ENCODE measurements around the gene TTC9. TPM values are rescaled to one million over a fixed set of nuclear protein-coding genes. Genes with fewer than 3 reads are reported as not detected.
A peak's percentile ranks its signal among the peaks of the same experiment; 100 is the strongest.

The TTC9 gene
- total RNA-seq (2014; rRNA removed; shearing (Covaris generic)), result 0.05 and 0.08 TPM in 2 replicates
- 0.01 and 0.04 TPM in 2 replicates for polyA plus RNA-seq (2015; cell fraction: cytosol; rRNA removed)
- polyA plus RNA-seq (2015; cell fraction: nucleus; rRNA removed), result not detected in 2 replicates

DNA sequence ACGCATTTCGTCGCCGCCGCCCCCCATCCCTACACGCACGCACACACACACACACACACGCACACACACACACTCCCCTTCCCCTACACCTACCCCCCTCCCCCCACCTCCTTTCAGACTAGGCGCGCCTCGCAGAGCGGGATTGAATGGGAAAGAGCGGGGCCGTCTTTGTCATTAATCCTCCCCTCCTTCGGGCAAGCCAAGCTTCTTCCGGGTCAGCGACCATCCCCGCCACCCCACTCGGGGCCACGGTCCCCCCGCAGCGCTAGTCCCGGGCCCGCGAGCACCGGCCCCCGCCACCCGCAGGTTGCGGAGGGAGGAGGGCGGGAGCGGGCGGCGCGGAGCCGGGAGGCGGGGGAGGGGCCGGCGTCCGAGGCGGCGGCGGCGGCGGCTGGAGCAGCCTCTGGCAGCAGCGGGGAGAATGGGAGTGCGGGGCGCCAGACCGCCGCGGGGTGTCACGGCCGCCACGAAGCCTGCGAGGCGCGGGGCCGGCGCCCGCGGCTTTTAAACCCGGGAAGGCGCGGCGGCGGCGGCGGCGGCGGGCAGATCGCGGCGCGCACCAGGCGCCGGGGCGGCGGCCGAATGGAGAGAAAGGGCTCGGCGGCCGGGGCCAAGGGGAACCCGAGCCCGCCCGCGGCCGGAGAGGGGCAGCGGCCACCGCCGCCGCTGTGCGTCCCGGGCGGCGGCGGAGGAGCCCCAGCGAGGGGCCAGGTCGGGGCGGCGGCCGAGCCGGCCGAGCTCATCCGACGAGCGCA lies at the start of gene TTC9:
TTC9 (plus strand) TSS at position 369 of the 755 bp plus-strand sequence; CDS start at position 583, 214 bp downstream.
- no peak for DNase-seq (ENCODE audit: low read depth, low spot score)
- in situ Hi-C loops (cut with HindIII; ENCODE audit: low pct_unique_long_range_greater_than_20kb, low sequenced_read_pairs), result no loop called here

DNA sequence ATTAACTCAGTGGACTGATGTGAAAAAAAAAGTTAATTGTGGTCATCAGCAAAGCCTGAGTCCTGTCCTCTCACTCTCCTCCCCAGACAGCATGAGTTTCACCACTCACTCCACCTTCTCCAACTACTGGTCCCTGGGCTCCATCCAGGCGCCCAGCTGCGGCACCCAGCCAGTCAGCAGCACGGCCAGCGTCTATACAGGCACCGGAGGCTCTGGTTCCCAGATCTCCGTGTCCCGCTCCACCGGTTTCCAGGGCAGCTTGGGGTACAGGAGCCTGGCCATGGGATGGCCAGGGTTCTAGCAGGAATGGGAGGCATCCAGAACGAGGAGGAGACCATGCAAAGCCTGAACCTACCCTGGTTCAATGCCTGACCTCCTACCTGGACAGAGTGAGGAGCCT lies 47.3 kb upstream of the TTC9 start:
- DNase-seq (ENCODE audit: low read depth, low spot score), result no peak
- in situ Hi-C loops (cut with HindIII; ENCODE audit: low pct_unique_long_range_greater_than_20kb, low sequenced_read_pairs), result no loop called here

- in situ Hi-C loops (cut with HindIII; ENCODE audit: low pct_unique_long_range_greater_than_20kb, low sequenced_read_pairs), result no loop called here
- DNase-seq (ENCODE audit: low read depth, low spot score), result peak; percentile 3
Observed at GRCh38 chr14:70595443-70596185, 46.1 kb upstream of the TTC9 start.

- in situ Hi-C loops (cut with HindIII; ENCODE audit: low pct_unique_long_range_greater_than_20kb, low sequenced_read_pairs), result no loop called here
- no peak for DNase-seq (ENCODE audit: low read depth, low spot score)
Observed at GRCh38 chr14:70597731-70598130, 44.0 kb upstream of the TTC9 start.

DNA sequence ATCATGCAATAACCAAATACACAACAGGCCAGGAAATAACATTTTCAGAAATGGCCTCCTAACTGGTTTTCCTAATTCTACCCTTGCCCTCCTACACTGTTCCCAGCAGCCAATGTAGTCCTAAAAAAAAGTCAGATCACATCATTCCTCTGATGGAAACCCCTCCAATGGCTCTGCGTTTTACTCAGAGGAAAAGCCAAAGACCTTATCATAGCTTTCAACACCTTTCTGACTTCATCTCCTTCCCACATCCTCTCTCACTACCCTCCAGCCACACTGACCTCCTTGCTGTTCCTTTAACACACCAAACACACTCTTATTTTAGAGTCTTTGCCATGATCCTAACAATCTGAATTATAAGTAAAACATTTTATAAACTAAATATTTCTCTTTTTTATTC lies 42.4 kb upstream of the TTC9 start:
- DNase-seq (ENCODE audit: low read depth, low spot score), result no peak
- in situ Hi-C loops (cut with HindIII; ENCODE audit: low pct_unique_long_range_greater_than_20kb, low sequenced_read_pairs), result no loop called here

- DNase-seq (ENCODE audit: low read depth, low spot score), result peak; percentile 94
- in situ Hi-C loops (cut with HindIII; ENCODE audit: low pct_unique_long_range_greater_than_20kb, low sequenced_read_pairs), result no loop called here
Observed at GRCh38 chr14:70600382-70601157, 41.1 kb upstream of the TTC9 start, which contains the start of gene MED6. MED6 (minus strand) TSS chr14:70600655; CDS start chr14:70600637, 18 bp downstream.

GRCh38 chr14:70601162-70601561 lies 40.6 kb upstream of the TTC9 start:
- no peak for DNase-seq (ENCODE audit: low read depth, low spot score)
- in situ Hi-C loops (cut with HindIII; ENCODE audit: low pct_unique_long_range_greater_than_20kb, low sequenced_read_pairs), result no loop called here

DNA sequence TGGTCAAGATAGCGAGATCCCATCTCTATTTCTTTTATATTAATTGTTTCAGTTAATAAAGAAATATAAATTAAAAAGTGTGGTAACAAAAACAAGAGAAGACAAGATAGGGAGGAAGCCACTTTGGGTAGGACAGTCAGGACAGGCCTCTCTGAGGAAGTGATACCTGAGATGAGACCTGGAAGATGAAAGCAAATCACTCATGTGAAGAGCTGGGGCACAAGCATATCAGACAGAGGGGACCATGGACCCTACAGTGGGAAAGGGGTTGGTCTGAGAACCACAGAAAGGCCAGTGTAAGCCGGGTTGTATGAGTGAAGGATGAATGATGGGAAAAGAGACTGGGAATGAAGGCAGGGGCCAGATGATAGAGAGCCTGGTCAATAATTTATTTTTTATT lies 39.5 kb upstream of the TTC9 start:
- in situ Hi-C loops (cut with HindIII; ENCODE audit: low pct_unique_long_range_greater_than_20kb, low sequenced_read_pairs), result no loop called here
- DNase-seq (ENCODE audit: low read depth, low spot score), result no peak

DNA sequence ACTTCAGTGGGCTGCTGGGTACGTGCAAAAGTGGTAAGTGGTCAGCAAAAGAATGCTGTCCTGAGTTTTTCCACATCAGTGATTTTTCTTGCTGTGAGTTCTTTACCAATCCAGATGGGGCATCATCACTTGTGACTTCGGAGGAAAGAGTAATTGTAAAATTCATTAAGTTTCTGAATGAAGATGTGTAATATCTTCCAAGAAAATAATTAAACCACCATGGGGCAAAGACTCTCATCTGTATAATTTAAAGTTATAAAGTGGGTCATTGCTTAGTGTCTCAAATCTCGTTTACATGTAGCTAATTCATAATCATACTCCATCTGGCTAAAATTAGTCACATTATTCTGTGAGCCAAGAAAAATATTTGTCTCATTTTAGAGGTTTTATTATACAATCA lies 30.5 kb upstream of the TTC9 start:
- in situ Hi-C loops (cut with HindIII; ENCODE audit: low pct_unique_long_range_greater_than_20kb, low sequenced_read_pairs), result no loop called here
- no peak for DNase-seq (ENCODE audit: low read depth, low spot score)

- in situ Hi-C loops (cut with HindIII; ENCODE audit: low pct_unique_long_range_greater_than_20kb, low sequenced_read_pairs), result no loop called here
- no peak for DNase-seq (ENCODE audit: low read depth, low spot score)
Observed at GRCh38 chr14:70616646-70617045, 25.1 kb upstream of the TTC9 start.

- in situ Hi-C loops (cut with HindIII; ENCODE audit: low pct_unique_long_range_greater_than_20kb, low sequenced_read_pairs), result no loop called here
- no peak for DNase-seq (ENCODE audit: low read depth, low spot score)
Observed at GRCh38 chr14:70618314-70618713, 23.4 kb upstream of the TTC9 start.

DNA sequence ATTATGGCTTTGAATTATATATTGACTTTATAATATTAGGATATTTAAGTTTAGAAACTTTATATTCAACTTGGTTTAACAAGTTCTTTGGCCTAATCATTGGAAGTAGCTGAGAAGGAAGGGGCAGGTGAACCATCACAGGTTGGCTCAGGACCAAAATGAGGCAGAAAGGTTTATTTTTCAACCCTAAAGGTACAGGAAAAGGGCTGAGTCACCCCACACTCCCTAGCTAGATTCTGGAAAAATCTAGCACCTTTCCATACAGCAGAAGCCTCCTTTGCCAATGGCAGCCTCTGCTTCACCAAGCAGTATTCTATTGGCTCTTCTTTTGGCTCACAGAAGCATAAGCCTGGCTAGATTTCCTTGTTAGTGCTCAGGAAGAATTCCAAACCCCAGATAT lies 22.0 kb upstream of the TTC9 start:
- in situ Hi-C loops (cut with HindIII; ENCODE audit: low pct_unique_long_range_greater_than_20kb, low sequenced_read_pairs), result no loop called here
- no peak for DNase-seq (ENCODE audit: low read depth, low spot score)

- in situ Hi-C loops (cut with HindIII; ENCODE audit: low pct_unique_long_range_greater_than_20kb, low sequenced_read_pairs), result no loop called here
- peak; percentile 72 for DNase-seq (ENCODE audit: low read depth, low spot score)
Observed at GRCh38 chr14:70622111-70622712, 19.5 kb upstream of the TTC9 start.

DNA sequence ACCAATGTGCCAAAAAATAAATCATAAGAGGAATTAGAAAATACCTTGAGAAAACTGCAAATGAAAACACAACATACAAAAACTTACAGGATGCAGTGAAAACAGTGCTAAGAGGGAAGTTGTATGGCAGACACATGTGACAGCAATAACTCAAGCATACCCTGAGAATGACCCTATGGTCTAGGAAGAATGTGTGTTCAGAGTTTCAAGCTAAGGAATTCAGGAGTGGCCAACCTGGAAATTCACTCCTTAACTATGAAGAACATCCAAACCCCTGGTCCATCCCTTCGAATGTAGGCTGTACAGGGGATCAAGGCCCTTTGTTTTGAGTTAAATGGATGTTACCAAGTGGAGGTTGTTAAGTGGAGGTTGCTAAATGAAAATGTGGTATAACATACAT lies 16.7 kb upstream of the TTC9 start:
- no peak for DNase-seq (ENCODE audit: low read depth, low spot score)
- in situ Hi-C loops (cut with HindIII; ENCODE audit: low pct_unique_long_range_greater_than_20kb, low sequenced_read_pairs), result no loop called here

DNA sequence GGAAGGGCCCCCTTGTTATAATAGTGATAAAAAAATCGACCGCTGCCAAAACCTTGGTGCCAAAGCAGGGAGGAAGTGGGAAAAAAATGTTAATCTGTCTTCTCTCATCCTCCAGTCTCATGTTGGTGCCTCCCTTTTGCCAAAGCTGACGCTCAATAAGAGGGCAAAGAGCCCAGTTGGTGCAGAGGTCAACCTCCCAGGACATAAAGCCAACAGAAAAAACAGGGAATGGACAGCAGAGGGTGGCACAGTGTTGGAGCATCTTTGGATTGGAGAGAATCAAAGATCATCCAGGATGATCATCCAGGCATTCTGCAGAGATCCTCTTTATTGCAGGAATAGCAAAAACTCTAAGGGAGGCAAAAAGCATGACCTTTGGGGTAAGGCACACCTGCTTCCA lies 9.8 kb upstream of the TTC9 start:
- DNase-seq (ENCODE audit: low read depth, low spot score), result no peak
- in situ Hi-C loops (cut with HindIII; ENCODE audit: low pct_unique_long_range_greater_than_20kb, low sequenced_read_pairs), result no loop called here

DNA sequence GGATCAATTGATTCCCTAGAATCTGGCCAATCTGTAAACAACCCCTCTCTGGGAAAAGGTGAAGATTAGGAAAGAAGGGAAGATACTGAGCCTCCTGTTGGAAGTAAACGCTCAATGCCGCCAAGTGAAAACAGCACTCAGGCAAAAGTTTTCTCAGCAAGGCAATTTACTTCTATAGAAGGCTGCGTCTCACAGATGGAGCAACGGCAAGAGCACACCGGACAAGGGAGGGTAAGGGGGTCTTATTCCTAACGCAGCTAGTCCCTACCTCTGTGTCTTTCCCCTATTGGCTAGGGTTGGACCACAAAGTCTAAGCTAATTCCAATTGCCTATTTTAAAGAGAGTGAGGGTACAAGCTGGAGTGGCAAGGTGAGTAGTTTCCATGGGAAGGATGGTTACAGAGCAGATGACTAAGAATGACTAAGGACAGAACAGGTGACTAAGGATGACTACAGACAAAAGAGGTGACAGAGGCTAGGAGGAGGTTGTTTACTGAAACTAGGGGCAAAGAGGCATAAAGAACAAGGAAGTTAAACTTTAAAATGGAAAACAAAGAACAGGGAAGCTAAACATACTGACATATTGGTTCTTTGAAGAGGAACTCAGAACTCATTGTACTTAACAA lies 5.6 kb upstream of the TTC9 start:
- no peak for DNase-seq (ENCODE audit: low read depth, low spot score)
- in situ Hi-C loops (cut with HindIII; ENCODE audit: low pct_unique_long_range_greater_than_20kb, low sequenced_read_pairs), result no loop called here

GRCh38 chr14:70638416-70638815 lies 3.3 kb upstream of the TTC9 start:
- no peak for DNase-seq (ENCODE audit: low read depth, low spot score)
- in situ Hi-C loops (cut with HindIII; ENCODE audit: low pct_unique_long_range_greater_than_20kb, low sequenced_read_pairs), result no loop called here
